GM21515 (cell line): ENCODE data around the gene GABRB1.

ENCODE experiments used
- ATAC-seq: cut with Tn5 transposase; IDR thresholded peaks from one replicate; pipeline ENCODE4 v1.9.1; 2021; ENCODE audit not compliant: unreplicated experiment

GABRB1 gene

DNA sequence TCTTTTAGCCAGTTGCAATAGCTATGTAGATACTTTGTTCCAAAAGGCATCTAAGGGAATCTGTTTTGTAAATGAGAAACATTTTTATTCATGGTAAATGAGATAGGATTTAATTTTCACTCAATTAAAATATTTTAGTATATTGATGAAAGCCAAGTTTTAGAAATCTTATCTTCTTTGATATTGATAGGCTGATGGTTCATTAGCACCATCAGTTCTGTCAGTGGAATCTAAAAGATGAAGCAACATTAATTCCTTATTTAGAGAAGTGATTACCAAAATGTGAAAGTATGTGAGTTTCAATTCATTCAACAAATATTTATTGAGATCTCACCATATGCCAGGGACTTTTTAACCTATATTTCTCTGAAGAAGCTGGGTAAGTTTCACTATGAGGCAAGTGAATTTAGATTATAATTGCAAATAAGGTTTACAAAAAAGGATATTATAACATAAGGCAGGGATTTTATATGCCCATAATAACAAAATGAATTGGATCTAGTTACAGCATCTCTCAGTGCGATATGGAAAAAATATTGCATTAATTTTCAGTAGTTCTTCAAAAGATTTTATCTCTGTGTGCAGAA lies 79.3 kb downstream of the GABRB1 start:
- ATAC-seq = no peak

DNA sequence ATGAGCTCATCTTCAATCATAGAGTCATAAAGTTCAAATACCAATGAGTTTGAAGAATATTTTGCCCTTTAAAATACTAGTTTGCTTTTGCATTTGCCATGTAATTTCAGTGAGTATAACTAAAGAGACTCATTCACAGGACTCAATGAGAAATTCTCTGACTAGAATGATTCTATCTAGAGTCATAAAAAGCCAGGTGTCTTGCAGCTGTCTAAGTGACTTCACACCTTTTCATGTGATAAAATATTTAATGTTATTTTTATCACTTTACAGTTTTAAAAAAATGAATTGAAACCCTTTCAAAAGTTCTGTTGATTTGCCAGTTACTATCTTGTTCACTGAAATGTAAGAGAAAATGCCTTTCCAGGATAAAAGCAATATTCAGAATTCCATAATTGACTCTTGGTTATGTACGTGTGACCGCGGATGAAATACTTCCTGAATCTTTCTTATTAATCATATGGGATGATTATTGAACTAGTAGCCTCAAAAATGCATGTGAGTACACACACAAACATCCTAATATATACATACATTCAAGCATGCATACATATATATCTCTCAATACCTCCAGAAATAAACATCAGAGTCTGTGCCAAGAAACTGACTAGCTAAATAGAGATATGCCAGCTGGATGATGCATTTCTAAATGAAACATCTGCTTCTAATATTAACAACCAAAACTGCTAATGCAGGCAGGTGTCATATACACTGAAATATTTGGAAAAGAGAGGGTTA lies 87.0 kb downstream of the GABRB1 start:
- no peak for ATAC-seq

DNA sequence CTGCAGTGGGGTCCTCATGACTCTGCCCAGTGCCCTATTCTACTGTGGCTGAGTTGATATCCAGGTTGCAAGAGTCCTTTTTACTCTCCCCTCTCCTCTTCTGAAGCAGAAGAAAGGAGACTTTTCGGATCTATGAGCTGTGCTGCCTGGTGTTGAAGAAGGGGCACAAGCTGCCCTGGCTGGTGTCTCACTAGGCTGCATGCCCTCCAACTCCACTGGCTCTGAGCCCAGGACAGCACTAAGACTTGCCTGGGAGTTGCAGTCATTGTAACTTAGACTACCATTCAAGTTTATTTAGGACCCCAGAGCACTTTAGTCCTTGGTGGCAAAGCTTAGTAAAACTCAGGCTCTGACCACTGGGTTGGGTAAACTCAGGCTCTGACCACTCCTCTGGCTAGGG lies 89.4 kb downstream of the GABRB1 start:
- ATAC-seq = no peak

DNA sequence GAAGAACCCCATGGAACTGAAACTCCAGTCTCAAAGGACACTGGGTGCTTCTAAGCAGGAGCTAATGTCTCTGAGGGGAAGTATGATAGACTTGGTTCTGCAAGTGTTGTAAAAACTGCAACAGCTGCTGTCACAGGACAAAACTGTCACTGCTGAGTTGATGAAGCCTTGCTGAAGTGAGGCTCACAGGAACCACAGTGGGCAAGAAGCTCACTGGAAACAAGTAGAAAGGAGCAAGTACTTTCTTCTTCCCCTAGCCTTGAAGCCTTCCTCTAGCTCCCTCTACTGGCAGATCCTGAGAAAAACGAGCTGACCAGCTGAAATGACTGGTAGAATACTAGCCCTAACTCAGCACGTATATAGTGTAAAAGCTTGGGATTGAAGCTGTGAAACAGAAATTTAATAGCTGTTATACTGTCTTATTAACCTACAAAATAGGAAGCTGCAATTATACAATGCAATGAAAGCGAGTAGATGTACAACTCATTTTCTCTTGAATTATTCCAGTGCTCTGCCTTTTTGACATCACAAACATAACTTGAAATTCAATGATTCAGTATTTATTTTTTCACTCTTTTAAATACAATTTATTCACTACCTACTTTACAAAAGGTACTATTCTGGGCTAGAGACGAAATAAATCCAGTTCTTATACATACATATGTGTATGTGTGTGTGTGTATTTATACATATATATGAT lies 91.4 kb downstream of the GABRB1 start:
- ATAC-seq = peak; percentile 90

DNA sequence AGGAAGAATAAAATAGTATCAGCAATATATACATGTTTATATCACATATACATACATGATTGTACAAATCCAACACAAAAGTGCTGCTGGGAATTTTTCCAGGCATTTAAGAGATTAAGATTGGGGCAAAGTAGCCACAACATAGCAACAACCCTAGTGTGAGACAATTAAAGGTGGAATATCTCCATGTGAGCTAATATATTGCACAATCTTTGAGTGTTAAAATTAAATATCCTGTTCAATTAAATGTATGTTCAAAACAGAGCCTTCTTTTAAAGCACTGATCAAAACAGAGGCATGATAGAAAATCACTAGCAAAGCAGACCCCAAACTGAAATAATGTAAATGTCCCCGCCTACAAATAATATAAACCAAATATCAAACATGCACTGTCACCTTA lies 97.6 kb downstream of the GABRB1 start:
- ATAC-seq = no peak

DNA sequence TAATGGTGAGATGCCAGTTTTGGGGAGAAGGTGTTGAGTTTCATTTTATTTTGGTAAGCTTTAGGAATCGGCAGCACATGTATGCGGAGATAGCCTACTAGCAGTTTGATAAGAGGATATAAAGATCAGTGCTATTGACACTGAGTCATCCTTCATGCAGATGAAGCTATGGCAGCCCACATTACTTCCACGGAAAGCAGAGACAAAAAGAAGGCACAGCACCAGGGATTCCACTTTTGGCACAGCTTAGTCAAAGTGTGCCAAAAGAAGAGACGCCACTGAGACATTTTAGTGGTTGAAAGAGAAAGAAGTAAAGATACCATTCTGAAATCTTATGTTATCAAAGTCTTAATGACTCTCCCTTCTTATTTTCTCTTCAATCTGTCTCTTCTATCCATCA lies 103.8 kb downstream of the GABRB1 start:
- no peak for ATAC-seq

DNA sequence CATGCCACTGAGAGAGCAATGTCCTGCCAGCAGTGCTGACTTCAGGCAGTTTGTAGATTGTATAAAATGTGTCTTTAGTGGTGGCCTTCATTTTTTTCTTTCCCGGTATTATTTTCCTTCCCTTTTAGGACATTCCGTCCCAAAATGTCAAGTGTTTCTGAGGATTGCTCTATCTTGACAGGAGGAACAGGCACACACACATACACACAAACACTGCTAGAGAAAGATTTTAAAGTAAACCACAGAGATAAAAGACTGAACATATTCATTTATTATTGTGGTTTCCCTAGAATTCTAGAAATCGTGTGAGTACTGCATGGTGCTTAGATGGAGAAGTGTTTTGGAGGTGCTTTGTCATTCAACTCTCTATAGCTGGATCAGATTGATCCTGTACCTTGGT lies 111.9 kb downstream of the GABRB1 start:
- no peak for ATAC-seq

DNA sequence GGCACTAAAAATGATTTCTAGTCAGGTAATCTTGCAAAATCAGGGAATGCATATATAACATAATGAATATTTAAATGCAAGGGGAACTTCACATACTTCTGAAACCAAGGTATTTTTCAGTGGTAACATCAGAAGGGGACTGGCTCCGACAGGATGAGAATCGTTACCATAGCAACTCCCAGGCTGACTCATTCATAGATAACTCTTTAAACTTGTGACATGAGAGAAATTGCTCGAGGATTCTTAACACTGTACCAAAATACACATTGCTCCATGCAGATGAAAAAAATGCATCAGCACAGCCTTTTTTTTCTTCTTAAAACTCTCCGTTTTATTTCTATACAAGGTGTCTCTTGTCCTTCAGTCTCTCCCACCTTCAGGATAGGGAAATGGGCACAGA lies 114.3 kb downstream of the GABRB1 start:
- ATAC-seq = peak; percentile 99

DNA sequence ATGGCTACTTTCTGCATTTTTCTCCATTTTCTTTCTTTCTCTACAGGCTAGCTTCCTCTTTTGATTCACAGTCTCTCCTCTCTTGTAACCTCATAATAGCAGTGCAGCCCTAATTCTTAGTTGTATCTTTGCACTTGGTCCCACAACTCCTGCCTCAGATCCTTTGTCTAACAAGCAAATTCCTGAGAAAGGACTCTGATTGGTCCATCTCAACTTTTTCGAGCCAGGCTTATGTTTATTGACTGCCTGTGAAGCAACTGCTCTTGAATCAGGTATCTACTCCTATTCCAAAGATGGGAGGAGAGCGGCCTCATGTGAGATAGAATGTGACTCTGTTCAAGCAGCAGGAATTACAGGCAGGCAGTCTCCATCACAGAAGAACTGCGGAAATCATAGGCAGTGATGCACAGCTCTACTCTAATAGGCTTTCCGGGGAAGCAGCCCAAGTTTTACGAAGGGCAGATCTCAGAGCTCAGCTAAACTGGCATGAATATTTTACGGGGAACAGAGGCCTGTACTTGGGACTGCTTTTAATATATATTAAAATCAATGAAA lies 123.5 kb downstream of the GABRB1 start:
- no peak for ATAC-seq

DNA sequence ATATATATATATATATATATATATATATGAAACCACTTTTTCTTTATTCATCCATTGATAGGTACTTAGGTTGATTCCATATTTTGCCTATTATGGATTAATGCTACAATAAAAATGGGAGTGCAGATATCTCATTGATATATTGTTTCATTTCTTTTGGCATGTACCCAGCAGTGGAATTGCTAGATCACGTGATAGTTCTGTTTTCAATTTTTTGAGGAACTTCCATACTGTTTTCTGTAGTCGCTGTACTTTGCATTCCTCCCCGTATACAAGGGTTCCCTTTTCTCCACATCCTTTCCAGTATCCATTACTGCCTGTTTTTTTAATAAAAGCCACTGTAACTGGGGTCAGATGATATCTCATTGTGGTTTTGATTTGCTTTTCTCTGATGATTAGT lies 124.6 kb downstream of the GABRB1 start:
- ATAC-seq = no peak

DNA sequence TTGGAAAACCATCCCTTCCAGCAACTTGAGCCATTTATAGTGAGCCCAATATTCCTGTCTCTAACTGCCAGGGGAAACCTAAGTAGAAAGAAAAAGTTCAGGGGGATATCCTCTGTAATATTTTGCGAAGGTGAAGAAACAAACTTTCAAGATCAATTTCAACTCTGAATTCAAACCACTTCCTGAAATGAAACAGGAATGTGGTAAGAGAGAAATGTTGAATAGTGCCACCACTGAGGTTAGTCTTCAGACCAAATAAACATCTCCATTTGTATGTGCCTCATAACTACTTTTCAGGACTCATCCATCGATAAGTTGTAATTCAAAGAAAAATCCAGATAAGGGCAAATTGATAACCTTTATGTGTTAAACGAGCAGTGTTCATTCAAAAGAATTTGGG lies 128.7 kb downstream of the GABRB1 start:
- no peak for ATAC-seq

DNA sequence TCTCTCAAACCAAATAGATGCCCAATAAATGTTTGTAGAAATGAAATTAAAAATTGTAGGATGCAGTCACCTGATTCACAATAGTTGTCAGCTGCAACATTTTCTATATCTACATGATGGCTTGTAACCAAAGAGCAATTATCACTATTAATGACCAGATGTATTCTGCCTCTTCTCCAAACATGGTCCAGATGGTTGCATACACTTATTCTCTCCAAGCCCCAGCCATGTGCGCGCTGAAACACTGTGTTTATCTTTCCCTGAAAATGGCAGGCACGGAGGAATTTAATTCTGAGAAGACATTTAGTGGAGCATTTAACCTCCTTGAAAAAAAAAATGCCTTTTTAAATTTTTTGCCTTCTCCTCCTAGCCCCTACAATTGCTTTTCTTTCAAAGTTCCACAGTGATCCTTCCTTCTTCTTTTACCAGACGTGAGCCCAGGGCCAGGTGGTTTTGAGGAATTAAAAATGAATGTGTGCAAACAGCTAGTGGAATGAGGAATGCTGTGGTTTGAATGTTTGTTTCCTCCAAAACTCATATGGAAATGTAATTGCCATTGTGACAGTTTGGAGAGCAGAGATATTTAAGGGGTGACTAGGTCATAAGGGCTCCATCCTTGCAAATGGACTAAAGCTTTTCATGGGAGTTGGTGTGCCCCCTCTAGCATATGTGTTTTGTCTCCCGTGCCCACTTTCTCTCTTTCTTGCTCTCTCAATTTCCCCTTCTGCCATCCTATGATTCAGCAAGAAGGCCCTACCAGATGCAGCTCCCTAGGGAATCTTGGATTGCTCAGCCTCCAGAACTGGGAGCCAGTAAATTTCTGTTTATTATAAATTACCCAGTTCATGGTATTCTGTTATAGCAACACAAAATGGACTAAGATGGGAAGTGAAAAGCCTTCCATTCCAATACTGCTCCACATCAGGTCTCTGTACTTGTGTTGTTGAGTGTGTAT lies 136.0 kb downstream of the GABRB1 start:
- ATAC-seq = no peak

DNA sequence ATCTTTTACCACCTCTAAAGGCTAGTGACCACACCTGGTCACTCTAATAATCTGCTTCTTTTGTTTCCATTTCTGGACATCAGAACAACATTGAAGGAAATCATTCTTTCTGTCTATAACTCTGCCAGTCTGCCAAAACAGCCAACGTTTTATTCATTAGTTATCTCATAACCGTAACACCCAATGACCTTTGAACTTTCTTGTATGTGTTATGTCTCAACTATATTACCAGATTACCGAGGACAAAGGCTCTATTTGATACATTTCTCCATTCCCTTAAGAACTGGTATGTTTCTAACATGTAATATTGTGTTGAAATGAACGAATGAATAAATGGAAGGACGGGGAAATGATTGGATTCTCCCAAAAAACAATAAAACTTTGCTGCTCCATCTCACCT lies 152.7 kb downstream of the GABRB1 start:
- no peak for ATAC-seq

DNA sequence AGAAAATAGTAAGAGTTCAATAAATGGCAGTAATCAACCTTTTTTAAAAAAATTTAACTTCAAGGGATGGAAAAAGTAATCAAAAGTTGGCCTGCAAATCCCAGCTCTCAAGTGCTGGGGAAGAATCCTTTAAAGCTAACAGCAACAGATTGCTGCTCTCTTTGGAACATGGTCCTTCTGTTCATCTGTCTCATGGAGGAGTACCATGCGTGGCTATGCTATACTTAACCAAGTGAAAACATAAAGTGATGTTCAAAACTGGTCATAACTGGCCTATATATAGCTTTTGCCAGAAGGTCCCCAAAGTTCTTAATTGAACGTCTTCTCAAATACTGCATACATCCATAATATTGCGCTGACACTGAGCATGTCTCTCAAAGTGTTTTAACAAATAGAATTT lies 154.4 kb downstream of the GABRB1 start:
- no peak for ATAC-seq

DNA sequence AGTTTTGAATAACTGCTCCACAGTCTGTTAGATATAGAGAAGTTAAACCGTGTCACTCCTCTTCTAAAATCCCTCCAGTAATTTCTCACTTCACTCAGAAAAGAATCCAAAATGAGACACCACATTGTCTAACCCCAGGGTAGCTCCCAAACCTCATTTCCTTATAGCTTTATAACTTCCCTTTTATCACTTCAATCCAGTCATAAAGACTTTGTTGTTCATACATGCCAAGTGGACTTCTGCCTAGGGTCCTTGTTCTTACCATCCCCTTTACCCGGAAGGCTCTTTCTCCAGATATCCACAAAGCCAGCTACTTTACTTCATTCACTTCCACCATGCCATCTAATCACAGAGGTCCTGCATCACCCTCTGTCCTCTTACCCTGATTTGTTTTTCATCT lies 156.2 kb downstream of the GABRB1 start:
- ATAC-seq = no peak

DNA sequence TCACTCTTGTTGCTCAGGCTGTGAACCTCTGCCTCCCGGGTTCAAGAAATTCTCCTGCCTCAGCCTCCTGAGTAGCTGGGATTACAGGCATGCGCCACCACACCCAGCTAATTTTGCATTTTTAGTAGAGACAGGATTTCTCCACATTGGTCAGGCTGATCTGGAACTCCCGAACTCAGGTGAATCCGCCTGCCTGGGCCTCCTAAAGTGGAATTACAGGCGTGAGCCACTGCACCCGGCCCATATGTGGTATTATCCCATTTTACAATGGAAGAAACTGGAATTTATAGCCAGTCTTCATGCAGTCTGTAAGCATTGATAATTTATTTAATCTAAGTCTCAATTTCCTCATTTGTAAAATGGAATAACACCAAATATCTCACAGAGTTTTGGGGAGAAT lies 161.8 kb downstream of the GABRB1 start:
- ATAC-seq = no peak

DNA sequence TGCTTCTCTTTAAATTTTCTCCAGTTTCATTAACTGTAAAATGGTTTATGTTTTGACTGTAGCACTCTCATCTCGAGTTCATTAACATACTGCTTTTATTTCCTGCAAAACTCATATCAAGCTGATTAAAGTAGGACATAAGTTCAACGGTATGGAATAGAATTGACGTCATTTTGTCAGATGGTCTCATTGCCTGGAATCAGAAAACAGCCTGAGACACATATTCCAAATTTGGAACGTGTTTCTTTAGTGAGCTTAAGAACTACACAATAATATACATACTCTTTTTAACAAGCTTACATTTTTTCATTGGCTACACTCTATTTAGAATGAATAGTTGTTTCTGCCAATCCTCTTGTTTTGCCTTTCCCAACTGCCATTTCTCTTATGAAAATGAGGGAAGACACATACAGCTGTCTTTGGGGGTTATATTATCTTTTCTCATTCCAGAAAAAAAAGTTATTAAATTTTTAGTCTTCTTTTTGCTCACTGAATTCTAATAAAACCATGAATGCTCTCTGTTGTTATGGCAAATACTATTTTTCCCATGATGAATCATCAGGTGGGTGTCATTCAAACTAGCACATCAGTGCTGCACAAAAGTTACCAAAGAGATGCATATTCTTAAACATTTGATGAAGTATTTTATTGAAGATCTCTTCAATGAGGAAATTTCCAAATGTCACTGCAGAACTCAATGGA lies 162.8 kb downstream of the GABRB1 start:
- ATAC-seq = no peak

DNA sequence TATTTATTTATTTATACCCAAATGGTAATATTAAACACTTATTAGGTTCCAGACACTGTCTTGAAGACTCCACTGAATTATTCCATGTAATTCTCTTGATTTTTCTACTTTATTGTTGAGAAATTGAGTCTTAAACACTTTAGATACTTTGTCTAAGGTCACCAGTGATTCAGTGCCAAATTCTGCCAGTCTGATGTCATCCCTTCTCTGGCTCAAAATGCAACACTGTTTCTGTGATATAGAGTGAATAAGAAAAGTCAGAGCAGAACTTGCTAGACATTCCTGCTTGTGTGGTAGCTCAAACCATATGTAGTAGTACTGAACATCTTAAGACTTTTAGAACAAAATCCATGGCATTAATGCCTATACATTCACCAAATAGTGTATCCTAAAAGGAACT lies 164.3 kb downstream of the GABRB1 start:
- ATAC-seq = no peak

DNA sequence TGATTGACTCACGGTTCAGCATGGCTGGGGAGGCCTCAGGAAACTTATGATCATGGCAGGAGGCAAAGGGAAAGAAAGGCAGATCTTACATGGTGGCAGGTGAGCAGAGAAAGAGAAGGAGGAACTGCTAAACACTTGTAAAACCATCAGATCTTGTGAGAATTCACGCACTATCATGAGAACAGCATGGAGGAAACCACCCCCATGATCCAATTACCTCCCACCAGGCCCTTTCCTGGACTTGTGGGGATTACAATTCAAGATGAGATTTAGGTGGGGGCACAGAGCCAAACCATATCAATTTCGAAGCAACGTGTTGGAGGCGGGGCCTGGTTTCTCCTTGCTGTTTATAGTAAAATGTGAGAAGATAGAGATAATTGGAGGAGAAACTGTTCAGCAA lies 167.4 kb downstream of the GABRB1 start:
- ATAC-seq = no peak

DNA sequence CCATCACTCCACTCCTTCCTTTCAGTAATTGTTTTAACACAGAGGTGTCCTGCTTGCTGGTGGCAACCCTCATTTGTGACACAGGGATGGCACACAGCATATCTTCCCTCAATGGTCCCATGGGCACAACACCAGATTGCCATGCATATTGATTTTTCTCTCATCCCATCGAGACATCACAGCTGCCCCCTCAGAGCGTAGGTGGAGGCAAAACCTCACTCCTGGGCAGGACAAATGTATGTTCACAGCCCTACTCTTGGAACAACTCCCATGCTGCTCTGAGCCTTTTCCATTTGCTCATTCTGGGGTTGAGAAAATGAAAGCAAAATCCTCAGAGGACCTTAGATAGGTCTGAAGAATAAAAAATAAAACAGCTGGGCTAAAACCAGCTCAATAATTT lies 172.2 kb downstream of the GABRB1 start:
- ATAC-seq = no peak
